HEK293 (cell line): Measurements from ENCODE around the gene PRRC2B.

Experiments used
- AEBP2 ChIP-seq: fragments of 450-650 bp; formaldehyde crosslinking; IDR thresholded peaks from 2 replicates; pipeline ENCODE4 v1.5.1; 2016; ENCODE audit warnings: missing biosample characterization, missing genetic modification characterization, borderline replicate concordance
- ATF2 ChIP-seq: fragments of 450-650 bp; formaldehyde crosslinking; IDR thresholded peaks from 2 replicates; pipeline ENCODE4 v1.5.1; 2016; ENCODE audit warnings: missing biosample characterization, missing genetic modification characterization, low read depth
- CTCF ChIP-seq: fragments of 450-650 bp; formaldehyde crosslinking; IDR thresholded peaks from 2 replicates; pipeline ENCODE4 v1.5.1; 2016; ENCODE audit warnings: missing biosample characterization, missing genetic modification characterization
- HOXA7 ChIP-seq: sonication (generic); formaldehyde crosslinking; IDR thresholded peaks from 2 replicates; pipeline ENCODE4 v1.8.1; 2022; ENCODE audit warnings: missing genetic modification reagents, borderline replicate concordance
- SETDB1 ChIP-seq: IDR thresholded peaks from one replicate; pipeline ENCODE4 v1.6.1; 2017; ENCODE audit warnings: mild to moderate bottlenecking, low read length, moderate library complexity, mixed read lengths; ENCODE audit not compliant: insufficient read length
- ZNF140 ChIP-seq: fragments of 450-650 bp; formaldehyde crosslinking; IDR thresholded peaks from 2 replicates; pipeline ENCODE4 v1.5.1; 2016; ENCODE audit warnings: missing biosample characterization, missing genetic modification characterization
- ZNF354C ChIP-seq: fragments of 450-650 bp; formaldehyde crosslinking; IDR thresholded peaks from 2 replicates; pipeline ENCODE4 v1.5.1; 2016; ENCODE audit warnings: missing biosample characterization, missing genetic modification characterization, low read depth, borderline replicate concordance
- ZNF48 ChIP-seq: fragments of 450-650 bp; formaldehyde crosslinking; IDR thresholded peaks from 2 replicates; pipeline ENCODE4 v1.5.1; 2016; ENCODE audit warnings: missing biosample characterization, missing genetic modification characterization

GRCh38 chr9:131475956-131476776 is 82.3 kb downstream of the PRRC2B start:
- TF ChIP-seq ATF2 (no peak), ZNF354C (no peak), CTCF (no peak), AEBP2 (tag by site-specific recombination) (no peak), SETDB1 (no peak), ZNF140 (tag by site-specific recombination) (no peak), HOXA7 (CRISPR knock-in tag) (no peak), ZNF48 (tag by site-specific recombination) (no peak)
